Activated naive CD8-positive, alpha-beta T cell treated with anti-CD3 and anti-CD28 coated beads, Interleukin-2, amount 10 ng/mL, durations not matched to agents 7 days and 5 days (primary cell): Measurements from ENCODE around the gene PPP6R3. TPM values are rescaled to one million over a fixed set of nuclear protein-coding genes. Genes with fewer than 3 reads are reported as not detected.
"Not testable (repeated sequence)": the region's sequence is repeated elsewhere in the genome, so short reads cannot be mapped to it uniquely, and the experiment has no call there.

Experiments used
- ATAC-seq: fragments of 150-1000 bp; cut with Tn5 transposase; one replicate; pipeline ENCODE4 v1.10.0; 2021; ENCODE audit warnings: low read depth, moderate library complexity
- POLR2A ChIA-PET: fragments of 350-600 bp; sonication (Branson Sonifier 250); formaldehyde crosslinking; loops from one replicate; lab custom pipeline; 2021; ENCODE audit warnings: antibody characterized with exemption; lab: Charles Lee
- DNase-seq: peaks from one replicate; pipeline ENCODE4 v3.0.0; 2021
- H3K27ac Mint-ChIP-seq: one replicate; pipeline ENCODE4 v1.8.0; 2022; ENCODE audit warnings: mild to moderate bottlenecking, mixed read lengths
- H3K27me3 Mint-ChIP-seq: one replicate; pipeline ENCODE4 v1.8.0; 2022; ENCODE audit warnings: mild to moderate bottlenecking, moderate library complexity, mixed read lengths
- H3K36me3 Mint-ChIP-seq: one replicate; pipeline ENCODE4 v1.8.0; 2021; ENCODE audit warnings: mild to moderate bottlenecking, mixed read lengths
- H3K4me1 Mint-ChIP-seq: one replicate; pipeline ENCODE4 v1.8.0; 2021; ENCODE audit warnings: mixed read lengths
- H3K4me3 Mint-ChIP-seq: one replicate; pipeline ENCODE4 v1.8.0; 2022; ENCODE audit warnings: mild to moderate bottlenecking, moderate library complexity, mixed read lengths
- H3K9me3 Mint-ChIP-seq: one replicate; pipeline ENCODE4 v1.8.0; 2021; ENCODE audit warnings: mixed read lengths
- total RNA-seq, 2 experiments: library from RNA; stranded (reverse); gene quantifications; one replicate each; pipeline ENCODE4 v1.2.3, GENCODE V29; 2021

PPP6R3 gene
- total RNA-seq, 2 experiments from 2014 or later, result 117 to 118 TPM

DNA sequence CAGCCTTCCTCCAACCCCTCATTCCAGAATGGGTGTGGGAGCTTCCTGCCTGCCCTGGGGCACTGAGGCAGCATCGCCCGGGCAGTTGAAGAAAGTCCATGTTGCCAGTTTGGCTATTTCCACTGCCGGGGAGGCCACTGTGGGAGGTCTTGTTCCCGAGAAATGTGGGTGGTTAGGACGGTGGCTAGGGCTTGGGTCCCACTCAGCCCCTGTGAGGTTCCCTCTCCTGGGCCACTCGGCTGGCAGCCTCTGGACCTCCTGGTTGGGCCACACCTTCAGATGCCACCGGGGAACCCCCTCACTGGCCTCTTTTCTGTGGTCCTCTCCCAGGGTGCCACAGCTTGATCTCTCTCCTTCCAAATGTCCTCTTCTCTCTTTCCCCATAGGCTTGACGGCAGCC is 5.1 kb upstream of the PPP6R3 start:
- no peak for DNase-seq
- ATAC-seq, result no peak
- Mint-ChIP-seq H3K36me3 (no peaks in the 10 kb centered on the region), H3K27me3 (peaks cover 7% of the 10 kb centered on the region), H3K27ac (no peak overlapping the region), H3K4me3 (no peak overlapping the region), H3K4me1 (peaks cover 2% of the 10 kb centered on the region), H3K9me3 (no peaks in the 10 kb centered on the region)
- POLR2A ChIA-PET, result no interaction called here

DNA sequence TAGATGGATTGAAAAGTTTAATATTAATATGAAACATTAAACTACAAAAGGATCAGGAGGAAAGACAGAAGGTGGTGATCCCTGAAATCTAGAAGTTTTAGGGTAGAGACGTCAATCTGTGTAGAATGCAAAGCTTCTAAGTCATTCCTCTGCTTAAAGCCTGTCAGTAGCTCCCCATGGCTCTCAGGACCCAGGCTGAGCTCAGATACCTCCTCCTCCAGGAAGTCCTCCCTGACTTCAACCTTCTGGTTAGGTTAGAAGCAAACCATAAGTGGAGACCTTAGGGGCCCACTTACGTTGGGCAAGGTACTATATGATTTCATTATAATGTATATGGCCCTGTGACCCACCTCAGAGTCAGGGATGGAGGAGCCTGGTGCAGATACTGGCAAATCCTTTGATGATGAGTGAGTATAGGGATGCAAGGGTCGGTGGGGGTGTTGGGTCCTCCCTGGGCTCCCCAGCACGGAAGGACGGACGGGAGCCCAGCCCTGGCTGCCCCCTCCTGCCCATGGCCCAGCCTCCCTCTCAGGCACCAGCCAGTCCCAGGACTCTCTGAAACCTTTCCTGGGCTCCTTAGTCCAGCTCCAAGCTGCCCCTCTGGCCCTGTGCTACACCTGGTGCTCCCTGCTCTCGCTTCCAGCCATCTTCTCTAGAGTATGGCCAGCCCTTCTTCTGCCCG is 3.2 kb upstream of the PPP6R3 start:
- H3K27me3 Mint-ChIP-seq, result peaks cover 7% of the 10 kb centered on the region
- POLR2A ChIA-PET, result no interaction called here
- no peak overlapping the region for H3K4me3 Mint-ChIP-seq
- no peaks in the 10 kb centered on the region for H3K36me3 Mint-ChIP-seq
- H3K9me3 Mint-ChIP-seq, result no peaks in the 10 kb centered on the region
- H3K4me1 Mint-ChIP-seq, result peaks cover 9% of the 10 kb centered on the region
- ATAC-seq, result no peak
- H3K27ac Mint-ChIP-seq, result no peak overlapping the region
- DNase-seq, result no peak

DNA sequence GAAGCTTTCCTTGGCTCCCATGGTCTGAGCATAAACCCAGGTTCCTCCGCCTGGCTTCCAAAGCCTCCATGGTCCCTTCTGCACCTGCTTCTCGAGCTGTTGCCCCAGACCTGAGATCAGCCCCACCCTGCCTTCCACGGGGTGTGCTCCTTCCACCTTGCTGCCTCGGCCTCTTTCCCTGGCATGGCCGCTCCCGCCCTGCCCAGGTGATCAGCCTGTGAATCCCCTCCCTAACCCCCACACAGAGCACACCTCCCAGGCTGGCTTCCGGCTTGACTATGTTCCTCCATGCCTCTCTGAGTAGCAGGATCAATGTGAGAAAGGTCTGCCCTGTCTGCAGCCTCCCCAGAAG is 2.7 kb upstream of the PPP6R3 start:
- POLR2A ChIA-PET, result no interaction called here
- Mint-ChIP-seq H3K4me3 (no peak overlapping the region), H3K27ac (no peak overlapping the region), H3K36me3 (peaks cover 3% of the 10 kb centered on the region), H3K4me1 (peaks cover 14% of the 10 kb centered on the region), H3K27me3 (peaks cover 7% of the 10 kb centered on the region), H3K9me3 (no peaks in the 10 kb centered on the region)
- DNase-seq, result no peak
- ATAC-seq, result no peak

DNA sequence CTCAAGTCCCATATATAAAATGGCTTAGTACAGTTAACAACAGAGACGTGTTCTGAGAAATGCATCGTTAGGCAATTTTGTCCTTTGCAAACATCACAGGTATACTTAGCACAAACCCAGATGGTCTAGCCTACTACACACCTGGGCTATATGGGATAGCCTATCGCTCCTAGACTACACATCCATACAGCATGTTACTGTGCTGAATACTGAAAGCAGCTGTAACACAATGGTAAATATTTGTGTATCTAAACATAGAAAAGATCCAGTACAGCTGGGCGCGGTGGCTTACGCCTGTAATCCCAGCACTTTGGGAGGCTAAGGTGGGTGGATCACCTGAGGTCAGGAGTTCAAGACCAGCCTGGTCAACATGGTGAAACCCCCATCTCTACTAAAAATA is 2.2 kb upstream of the PPP6R3 start:
- ATAC-seq, POLR2A ChIA-PET, H3K4me3 Mint-ChIP-seq, DNase-seq, H3K27ac Mint-ChIP-seq, H3K9me3 Mint-ChIP-seq, H3K36me3 Mint-ChIP-seq, H3K27me3 Mint-ChIP-seq: not testable (repeated sequence)
- peaks cover 15% of the 10 kb centered on the region for H3K4me1 Mint-ChIP-seq

DNA sequence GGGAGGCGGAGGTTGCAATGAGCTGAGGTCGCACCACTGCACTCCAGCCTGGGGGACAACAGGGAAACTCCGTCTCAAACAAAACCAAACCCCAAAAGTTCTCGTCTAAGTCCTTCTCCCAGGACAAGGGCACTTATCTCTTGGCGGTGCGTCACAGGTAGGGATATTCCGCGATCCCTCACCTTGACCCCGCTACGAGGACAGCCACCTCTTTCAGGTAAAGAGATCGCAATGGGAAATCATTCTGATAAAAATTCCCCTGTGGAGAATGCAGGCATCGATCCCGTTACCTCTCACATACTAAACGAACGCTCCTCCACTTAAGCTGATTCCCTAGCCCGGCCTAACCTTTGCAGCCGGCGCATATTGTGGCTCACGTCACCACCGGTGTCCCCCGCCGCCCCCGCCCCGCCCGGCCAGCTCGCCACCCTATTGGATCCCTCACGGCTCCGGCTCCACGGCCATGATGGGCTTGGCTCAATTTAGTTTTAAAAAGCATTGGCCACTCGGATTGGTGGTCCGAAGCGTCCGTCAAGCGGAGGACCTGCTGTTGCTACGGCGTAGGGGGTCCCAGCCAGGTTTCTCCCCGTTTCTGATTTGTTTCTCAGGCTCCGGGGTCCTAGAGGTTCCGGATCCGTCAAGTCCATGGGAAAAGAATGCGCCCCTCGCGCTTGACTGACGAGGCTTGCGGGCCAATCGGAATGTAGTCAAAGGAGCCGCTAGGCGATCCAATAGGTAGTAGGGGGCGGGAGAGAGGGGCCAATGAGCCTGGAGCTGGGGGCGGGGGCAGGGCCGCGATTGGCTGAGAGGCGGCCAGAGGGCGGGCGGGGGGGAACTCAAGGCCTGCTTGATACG is 439 bp upstream of the PPP6R3 start:
- ATAC-seq (peak; percentile 91), DNase-seq (peak; percentile 90)
- Mint-ChIP-seq H3K27me3 (peaks cover 3% of the 10 kb centered on the region), H3K9me3 (no peaks in the 10 kb centered on the region), H3K4me1 (peaks cover 27% of the 10 kb centered on the region), H3K4me3 (peak overlapping the region; percentile 91), H3K36me3 (peaks cover 3% of the 10 kb centered on the region), H3K27ac (peak overlapping the region; percentile 93)
- POLR2A ChIA-PET, result interaction anchor here (0.6 to 1.4 kb wide), 3 partner anchors 129 to 1806 kb away, joined by 3 to 4 read pairs (median 3); no protein-coding TSS in a partner anchor

DNA sequence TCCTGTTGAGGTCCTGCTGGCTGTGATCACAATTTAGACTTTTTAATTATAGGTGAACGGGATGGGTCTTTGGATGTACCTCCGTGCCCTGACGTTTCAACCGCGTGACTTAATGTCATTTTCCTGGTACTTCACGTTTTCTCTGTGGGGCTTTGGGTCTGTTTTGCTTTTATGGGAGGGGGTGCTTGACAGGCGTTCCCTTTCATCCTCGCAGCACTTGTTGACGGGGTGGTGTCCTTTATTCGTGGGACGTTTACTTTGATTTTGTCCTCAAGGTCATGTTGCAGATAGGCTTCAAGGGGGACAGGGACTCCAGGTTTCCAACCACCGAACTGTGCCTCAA is 994 bp downstream of the PPP6R3 start:
- Mint-ChIP-seq H3K9me3 (no peaks in the 10 kb centered on the region), H3K27me3 (no peaks in the 10 kb centered on the region), H3K4me3 (peak overlapping the region; percentile 81), H3K36me3 (peaks cover 6% of the 10 kb centered on the region), H3K4me1 (peaks cover 36% of the 10 kb centered on the region), H3K27ac (peak overlapping the region; percentile 86)
- DNase-seq, result no peak
- ATAC-seq, result no peak
- POLR2A ChIA-PET, result interaction anchor here (1.1 kb wide), 1 partner anchor 64 kb away, joined by 3 read pairs; no protein-coding TSS in a partner anchor

DNA sequence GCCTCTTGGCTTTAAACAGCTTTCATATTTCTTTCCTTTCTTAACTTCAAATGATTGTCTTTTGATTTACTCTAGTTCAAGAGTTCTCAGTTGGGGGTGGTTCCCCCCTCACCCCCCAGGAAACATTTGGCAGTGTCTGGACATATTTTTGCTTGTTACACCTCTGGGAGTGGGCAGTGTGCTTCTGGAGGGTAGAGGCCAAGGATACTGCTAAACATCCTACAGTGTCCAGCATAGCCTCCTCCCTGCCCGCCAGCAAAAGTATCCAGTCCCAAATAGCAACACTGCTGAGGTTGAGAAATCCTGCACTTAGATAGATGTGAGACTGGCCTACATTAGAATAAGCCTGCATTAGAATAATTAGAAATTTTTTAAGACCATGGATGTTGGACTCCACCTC is 3.2 kb downstream of the PPP6R3 start:
- Mint-ChIP-seq H3K36me3 (peaks cover 8% of the 10 kb centered on the region), H3K9me3 (no peaks in the 10 kb centered on the region), H3K27ac (no peak overlapping the region), H3K4me1 (peaks cover 50% of the 10 kb centered on the region), H3K27me3 (no peaks in the 10 kb centered on the region), H3K4me3 (peak overlapping the region; percentile 56)
- POLR2A ChIA-PET, result interaction anchor here (0.7 kb wide), 1 partner anchor 46 kb away, joined by 3 read pairs; no protein-coding TSS in a partner anchor
- DNase-seq, result no peak
- no peak for ATAC-seq

DNA sequence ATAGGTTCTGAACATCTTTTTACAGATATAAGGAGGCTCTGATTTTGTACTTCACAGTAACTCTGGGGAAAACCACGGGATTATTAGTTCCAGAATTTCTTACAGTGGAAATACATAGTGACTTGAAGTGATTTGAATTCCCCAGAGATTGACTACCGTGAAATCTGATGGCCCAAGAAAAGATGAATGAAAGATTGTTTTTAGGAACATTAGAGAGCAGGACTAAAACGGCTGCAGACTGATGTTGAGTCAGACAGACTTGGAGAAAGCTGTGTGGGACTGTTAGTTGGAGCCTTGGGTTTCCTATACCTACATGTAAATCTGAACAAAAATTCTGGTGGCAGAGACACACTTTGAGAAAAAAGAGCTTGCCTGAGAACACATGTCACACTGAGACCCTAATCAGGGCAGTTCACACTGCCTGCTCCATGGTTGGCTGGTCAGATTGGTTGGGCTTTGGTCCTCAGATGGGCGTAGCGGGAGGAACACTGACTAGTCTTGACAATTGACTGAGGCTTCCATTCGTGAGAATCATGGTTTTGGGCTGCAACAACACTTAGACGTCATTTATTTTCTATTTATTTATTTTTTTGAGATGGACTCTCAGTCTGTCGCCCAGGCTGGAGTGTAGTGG is 6.8 kb downstream of the PPP6R3 start:
- no peak for ATAC-seq
- POLR2A ChIA-PET, result no interaction called here
- Mint-ChIP-seq H3K9me3 (no peaks in the 10 kb centered on the region), H3K36me3 (peaks cover 20% of the 10 kb centered on the region), H3K27me3 (no peaks in the 10 kb centered on the region), H3K4me1 (peaks cover 75% of the 10 kb centered on the region), H3K27ac (no peak overlapping the region), H3K4me3 (peak overlapping the region; percentile 43)
- DNase-seq, result no peak

DNA sequence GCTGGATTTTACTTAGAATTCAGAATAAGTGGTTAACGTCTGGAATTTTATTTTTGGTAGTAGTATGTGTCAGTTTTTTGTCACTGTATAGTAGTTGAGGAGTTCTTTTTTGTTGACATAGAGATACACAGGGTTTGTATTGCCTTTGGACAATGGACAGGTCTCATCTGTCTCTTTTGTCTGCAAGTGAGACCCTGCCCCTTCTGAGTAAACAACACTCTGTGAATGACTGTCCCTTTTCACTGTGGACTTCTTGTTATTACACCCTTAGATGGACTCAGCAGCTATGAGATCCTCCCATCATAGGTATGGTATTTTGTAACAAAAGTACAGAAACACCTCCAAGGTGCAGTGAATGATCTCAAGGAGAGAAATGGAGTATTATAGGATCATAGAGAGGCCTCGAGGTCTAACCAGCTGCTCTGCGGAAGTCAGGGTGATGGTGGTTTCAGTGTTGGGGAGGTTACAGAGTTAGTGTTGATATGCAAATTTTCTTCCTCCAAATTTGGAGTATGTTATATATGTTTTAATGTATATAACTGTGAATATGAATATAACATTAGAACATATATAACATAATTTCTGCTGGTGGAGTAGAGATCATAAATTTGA is 7.8 kb downstream of the PPP6R3 start:
- Mint-ChIP-seq H3K4me3 (peak overlapping the region; percentile 41), H3K9me3 (no peaks in the 10 kb centered on the region), H3K27ac (peak overlapping the region; percentile 53), H3K27me3 (no peaks in the 10 kb centered on the region), H3K36me3 (peaks cover 24% of the 10 kb centered on the region), H3K4me1 (peaks cover 79% of the 10 kb centered on the region)
- no peak for DNase-seq
- POLR2A ChIA-PET, result no interaction called here
- peak; percentile 50 for ATAC-seq

DNA sequence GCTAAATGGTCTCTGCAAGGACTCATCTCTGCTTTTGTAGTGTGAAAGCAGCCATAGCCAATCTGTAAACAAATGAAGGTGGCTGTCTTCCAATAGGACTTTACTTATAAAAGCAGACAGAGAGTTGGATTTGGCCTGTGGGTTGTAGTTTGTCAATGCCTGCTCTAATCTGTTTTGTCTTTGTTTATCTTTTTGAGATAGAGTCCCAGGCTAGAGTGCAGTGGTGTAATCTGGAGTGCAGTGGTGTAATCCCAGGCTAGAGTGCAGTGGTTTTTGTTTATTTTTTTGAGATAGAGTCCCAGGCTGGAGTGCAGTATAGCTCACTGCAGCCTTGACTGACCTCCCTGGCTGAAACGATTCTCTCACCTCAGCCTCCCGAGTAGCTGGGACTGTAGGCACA is 8.6 kb downstream of the PPP6R3 start:
- peak overlapping the region; percentile 73 for H3K4me3 Mint-ChIP-seq
- peaks cover 77% of the 10 kb centered on the region for H3K4me1 Mint-ChIP-seq
- POLR2A ChIA-PET, result no interaction called here
- no peak for DNase-seq
- H3K36me3 Mint-ChIP-seq, result peaks cover 32% of the 10 kb centered on the region
- H3K9me3 Mint-ChIP-seq, result no peaks in the 10 kb centered on the region
- no peak for ATAC-seq
- no peaks in the 10 kb centered on the region for H3K27me3 Mint-ChIP-seq
- no peak overlapping the region for H3K27ac Mint-ChIP-seq

DNA sequence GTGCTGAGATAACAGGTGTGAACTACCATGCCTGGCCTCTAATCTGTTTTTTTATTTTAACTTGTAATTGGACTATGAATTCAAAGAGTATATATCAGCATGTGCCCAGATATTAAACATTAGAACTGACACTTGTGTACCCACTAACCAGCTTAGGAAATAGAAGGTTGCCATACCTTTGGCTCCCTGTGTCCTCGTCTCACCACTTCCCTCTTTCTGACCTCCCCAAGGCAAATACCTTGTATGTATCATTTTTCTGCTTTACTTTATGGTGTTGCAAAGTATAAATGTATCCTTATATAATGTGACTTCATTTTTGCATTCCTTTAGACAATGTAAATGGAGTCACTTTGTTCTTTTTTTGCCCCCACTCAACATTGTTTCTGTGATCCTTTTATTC is 9.1 kb downstream of the PPP6R3 start:
- Mint-ChIP-seq H3K4me3 (peak overlapping the region; percentile 73), H3K27ac (no peak overlapping the region), H3K4me1 (peaks cover 73% of the 10 kb centered on the region), H3K36me3 (peaks cover 35% of the 10 kb centered on the region), H3K9me3 (no peaks in the 10 kb centered on the region), H3K27me3 (no peaks in the 10 kb centered on the region)
- POLR2A ChIA-PET, result no interaction called here
- ATAC-seq, result no peak
- DNase-seq, result no peak

DNA sequence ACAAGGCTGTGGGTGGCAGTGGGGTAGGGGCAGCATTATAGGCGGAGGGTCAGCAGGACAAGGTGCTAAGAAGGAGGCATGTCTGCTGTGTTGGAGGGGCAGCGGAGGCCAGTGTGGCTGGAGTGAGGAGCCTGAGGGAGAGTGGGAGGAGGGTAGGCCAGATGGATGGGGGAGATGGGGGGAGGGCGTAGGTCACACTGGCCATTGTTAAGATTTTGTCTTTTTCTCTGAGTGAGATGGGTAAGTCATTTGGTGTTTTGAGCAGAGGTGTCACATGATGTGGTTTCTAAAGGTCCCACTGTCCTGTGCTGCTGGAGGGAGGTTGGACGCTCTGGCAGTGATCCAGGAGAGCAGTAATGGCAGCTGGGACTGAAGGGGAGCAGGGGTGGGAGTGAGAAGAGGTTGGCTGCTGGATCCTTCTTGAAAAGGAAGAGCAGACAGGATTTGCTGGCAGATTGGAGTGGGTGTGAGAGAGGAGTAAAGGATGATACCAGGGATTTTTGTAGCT is 9.8 kb downstream of the PPP6R3 start:
- Mint-ChIP-seq H3K4me1 (peaks cover 72% of the 10 kb centered on the region), H3K4me3 (peak overlapping the region; percentile 73), H3K27me3 (no peaks in the 10 kb centered on the region), H3K36me3 (peaks cover 37% of the 10 kb centered on the region), H3K9me3 (no peaks in the 10 kb centered on the region), H3K27ac (peak overlapping the region; percentile 47)
- DNase-seq (no peak), ATAC-seq (no peak)
- POLR2A ChIA-PET, result interaction anchor here (1.1 kb wide), 1 partner anchor 8 kb away, joined by 4 read pairs; no protein-coding TSS in a partner anchor
